Measurements from ENCODE around the gene METTL3. TPM values are rescaled to one million over a fixed set of nuclear protein-coding genes. Genes with fewer than 3 reads are reported as not detected.

Gene METTL3
- total and polyA plus RNA-seq, 2 of the 13 experiments (the other 11 are each of a cell fraction or from before 2014, with no cell fraction given): 123 to 130 TPM

DNA sequence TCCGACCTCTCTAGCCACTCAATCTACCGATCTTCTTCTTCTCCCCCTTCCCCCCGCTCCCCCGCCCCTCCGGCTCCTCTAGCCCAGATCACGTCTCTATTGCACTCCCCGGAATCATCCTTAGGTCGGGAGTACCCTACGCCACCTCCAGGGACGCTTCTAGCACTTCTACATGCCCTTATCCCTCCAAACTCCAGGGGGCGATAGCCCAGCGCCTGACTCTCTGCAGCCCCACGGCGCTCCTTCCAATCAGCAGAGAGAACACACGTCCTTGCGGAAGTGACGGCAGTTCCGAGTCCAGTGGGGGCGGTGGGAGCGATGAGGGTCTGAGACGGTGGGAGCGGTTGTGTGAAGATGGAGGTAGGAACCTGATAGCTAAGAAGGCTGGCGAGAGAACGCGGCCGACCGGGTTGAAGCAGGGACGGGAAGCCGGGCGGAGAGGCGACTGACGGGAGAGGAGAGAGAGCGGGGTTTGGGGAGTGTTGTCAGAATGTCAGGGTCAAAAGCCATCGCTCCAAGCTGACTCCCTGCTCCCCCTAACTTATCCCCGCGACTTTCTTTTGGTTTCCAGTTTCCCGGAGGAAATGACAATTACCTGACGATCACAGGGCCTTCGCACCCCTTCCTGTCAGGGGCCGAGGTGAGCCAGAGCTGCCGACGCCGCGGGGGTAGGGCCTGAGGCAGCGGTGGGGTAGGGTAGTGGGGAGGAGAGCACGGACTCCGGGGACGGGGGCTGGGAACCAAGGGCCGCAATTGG lies 34.0 kb downstream of the METTL3 start, which contains the start of the genes RAB2B and TOX4 (continued):
- TF ChIP-seq, protein P1, sequence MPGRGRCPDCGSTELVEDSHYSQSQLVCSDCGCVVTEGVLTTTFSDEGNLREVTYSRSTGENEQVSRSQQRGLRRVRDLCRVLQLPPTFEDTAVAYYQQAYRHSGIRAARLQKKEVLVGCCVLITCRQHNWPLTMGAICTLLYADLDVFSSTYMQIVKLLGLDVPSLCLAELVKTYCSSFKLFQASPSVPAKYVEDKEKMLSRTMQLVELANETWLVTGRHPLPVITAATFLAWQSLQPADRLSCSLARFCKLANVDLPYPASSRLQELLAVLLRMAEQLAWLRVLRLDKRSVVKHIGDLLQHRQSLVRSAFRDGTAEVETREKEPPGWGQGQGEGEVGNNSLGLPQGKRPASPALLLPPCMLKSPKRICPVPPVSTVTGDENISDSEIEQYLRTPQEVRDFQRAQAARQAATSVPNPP (CRISPR knock-in tag; IDR thresholded peaks at IDR 0.05): 0 out of 2 replicates have a peak, but pooled peaks have one; percentile 80
- TF ChIP-seq MED8 (CRISPR knock-in tag; IDR thresholded peaks at IDR 0.05; ENCODE audit: insufficient replicate concordance) (peak; percentile 35), PRPF4 (IDR thresholded peaks at IDR 0.05; ENCODE audit: low read depth, low read length, poor library complexity, severe bottlenecking) (no peak), RARG (CRISPR knock-in tag; IDR thresholded peaks at IDR 0.05; ENCODE audit: low read depth) (no peak), DMAP1 (CRISPR knock-in tag; IDR thresholded peaks at IDR 0.05) (peak; percentile 92), MBD4 (IDR thresholded peaks at IDR 0.05; ENCODE audit: borderline replicate concordance, low read length) (no peak), ZNF83 (CRISPR knock-in tag; IDR thresholded peaks at IDR 0.05; ENCODE audit: borderline replicate concordance) (peak; percentile 93), ZNF644 (CRISPR knock-in tag; IDR thresholded peaks at IDR 0.05; ENCODE audit: low read depth) (no peak), DPF2 (CRISPR knock-in tag; IDR thresholded peaks at IDR 0.05; ENCODE audit: borderline replicate concordance, low read depth) (no peak), ZFP36L1 (CRISPR knock-in tag; IDR thresholded peaks at IDR 0.05) (no peak), ZNF282 (IDR thresholded peaks at IDR 0.05; ENCODE audit: partially characterized antibody) (no peak), FOXK1 (CRISPR knock-in tag; IDR thresholded peaks at IDR 0.05; ENCODE audit: borderline replicate concordance, low read depth) (peak; percentile 98), NONO (IDR thresholded peaks at IDR 0.05) (no peak), NONO (CRISPR knock-in tag; conservative IDR thresholded peaks at IDR 0.05) (peak; percentile 99), HDAC2 (CRISPR knock-in tag; IDR thresholded peaks at IDR 0.05) (peak; percentile 86), ZMAT3 (CRISPR knock-in tag; conservative IDR thresholded peaks at IDR 0.05) (peak; percentile 97), MIER3 (CRISPR knock-in tag; IDR thresholded peaks at IDR 0.05; ENCODE audit: borderline replicate concordance) (peak; percentile 83; the same call in 1 of the 2 replicates)
- TF ChIP-seq, protein P2, sequence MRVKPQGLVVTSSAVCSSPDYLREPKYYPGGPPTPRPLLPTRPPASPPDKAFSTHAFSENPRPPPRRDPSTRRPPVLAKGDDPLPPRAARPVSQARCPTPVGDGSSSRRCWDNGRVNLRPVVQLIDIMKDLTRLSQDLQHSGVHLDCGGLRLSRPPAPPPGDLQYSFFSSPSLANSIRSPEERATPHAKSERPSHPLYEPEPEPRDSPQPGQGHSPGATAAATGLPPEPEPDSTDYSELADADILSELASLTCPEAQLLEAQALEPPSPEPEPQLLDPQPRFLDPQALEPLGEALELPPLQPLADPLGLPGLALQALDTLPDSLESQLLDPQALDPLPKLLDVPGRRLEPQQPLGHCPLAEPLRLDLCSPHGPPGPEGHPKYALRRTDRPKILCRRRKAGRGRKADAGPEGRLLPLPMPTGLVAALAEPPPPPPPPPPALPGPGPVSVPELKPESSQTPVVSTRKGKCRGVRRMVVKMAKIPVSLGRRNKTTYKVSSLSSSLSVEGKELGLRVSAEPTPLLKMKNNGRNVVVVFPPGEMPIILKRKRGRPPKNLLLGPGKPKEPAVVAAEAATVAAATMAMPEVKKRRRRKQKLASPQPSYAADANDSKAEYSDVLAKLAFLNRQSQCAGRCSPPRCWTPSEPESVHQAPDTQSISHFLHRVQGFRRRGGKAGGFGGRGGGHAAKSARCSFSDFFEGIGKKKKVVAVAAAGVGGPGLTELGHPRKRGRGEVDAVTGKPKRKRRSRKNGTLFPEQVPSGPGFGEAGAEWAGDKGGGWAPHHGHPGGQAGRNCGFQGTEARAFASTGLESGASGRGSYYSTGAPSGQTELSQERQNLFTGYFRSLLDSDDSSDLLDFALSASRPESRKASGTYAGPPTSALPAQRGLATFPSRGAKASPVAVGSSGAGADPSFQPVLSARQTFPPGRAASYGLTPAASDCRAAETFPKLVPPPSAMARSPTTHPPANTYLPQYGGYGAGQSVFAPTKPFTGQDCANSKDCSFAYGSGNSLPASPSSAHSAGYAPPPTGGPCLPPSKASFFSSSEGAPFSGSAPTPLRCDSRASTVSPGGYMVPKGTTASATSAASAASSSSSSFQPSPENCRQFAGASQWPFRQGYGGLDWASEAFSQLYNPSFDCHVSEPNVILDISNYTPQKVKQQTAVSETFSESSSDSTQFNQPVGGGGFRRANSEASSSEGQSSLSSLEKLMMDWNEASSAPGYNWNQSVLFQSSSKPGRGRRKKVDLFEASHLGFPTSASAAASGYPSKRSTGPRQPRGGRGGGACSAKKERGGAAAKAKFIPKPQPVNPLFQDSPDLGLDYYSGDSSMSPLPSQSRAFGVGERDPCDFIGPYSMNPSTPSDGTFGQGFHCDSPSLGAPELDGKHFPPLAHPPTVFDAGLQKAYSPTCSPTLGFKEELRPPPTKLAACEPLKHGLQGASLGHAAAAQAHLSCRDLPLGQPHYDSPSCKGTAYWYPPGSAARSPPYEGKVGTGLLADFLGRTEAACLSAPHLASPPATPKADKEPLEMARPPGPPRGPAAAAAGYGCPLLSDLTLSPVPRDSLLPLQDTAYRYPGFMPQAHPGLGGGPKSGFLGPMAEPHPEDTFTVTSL (CRISPR knock-in tag; IDR thresholded peaks at IDR 0.05; ENCODE audit: borderline replicate concordance): peak; percentile 24; the same call in 1 of the 2 replicates
- TF ChIP-seq, protein P3, sequence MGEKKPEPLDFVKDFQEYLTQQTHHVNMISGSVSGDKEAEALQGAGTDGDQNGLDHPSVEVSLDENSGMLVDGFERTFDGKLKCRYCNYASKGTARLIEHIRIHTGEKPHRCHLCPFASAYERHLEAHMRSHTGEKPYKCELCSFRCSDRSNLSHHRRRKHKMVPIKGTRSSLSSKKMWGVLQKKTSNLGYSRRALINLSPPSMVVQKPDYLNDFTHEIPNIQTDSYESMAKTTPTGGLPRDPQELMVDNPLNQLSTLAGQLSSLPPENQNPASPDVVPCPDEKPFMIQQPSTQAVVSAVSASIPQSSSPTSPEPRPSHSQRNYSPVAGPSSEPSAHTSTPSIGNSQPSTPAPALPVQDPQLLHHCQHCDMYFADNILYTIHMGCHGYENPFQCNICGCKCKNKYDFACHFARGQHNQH (CRISPR knock-in tag; IDR thresholded peaks at IDR 0.05): peak; percentile 93; the same call in 1 of the 2 replicates
